Measurements from ENCODE around the gene LCA5.
A peak's percentile ranks its signal among the peaks of the same experiment; 100 is the strongest.
"Not testable (repeated sequence)": the region's sequence is repeated elsewhere in the genome, so short reads cannot be mapped to it uniquely, and the experiment has no call there.

Gene LCA5

GRCh38 chr6:79538106-79538971 lies 1.1 kb upstream of the LCA5 start:
- peak overlapping the region; percentile 88 for H3K4me3 ChIP-seq (ENCODE audit: low read length)
- TF ChIP-seq, protein P1, sequence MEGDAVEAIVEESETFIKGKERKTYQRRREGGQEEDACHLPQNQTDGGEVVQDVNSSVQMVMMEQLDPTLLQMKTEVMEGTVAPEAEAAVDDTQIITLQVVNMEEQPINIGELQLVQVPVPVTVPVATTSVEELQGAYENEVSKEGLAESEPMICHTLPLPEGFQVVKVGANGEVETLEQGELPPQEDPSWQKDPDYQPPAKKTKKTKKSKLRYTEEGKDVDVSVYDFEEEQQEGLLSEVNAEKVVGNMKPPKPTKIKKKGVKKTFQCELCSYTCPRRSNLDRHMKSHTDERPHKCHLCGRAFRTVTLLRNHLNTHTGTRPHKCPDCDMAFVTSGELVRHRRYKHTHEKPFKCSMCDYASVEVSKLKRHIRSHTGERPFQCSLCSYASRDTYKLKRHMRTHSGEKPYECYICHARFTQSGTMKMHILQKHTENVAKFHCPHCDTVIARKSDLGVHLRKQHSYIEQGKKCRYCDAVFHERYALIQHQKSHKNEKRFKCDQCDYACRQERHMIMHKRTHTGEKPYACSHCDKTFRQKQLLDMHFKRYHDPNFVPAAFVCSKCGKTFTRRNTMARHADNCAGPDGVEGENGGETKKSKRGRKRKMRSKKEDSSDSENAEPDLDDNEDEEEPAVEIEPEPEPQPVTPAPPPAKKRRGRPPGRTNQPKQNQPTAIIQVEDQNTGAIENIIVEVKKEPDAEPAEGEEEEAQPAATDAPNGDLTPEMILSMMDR (conservative IDR thresholded peaks at IDR 0.05; ENCODE audit: low read length) = no peak
- DNase-seq (ENCODE audit: low read depth) = peak; percentile 6

GRCh38 chr6:79536585-79536953 lies 661 bp downstream of the LCA5 start:
- DNase-seq (ENCODE audit: low read depth) = peak; percentile 11
- H3K4me3 ChIP-seq (ENCODE audit: low read length) = peak overlapping the region; percentile 88
- TF ChIP-seq, protein P1 (conservative IDR thresholded peaks at IDR 0.05; ENCODE audit: low read length) = no peak

- not testable (repeated sequence) for DNase-seq (ENCODE audit: low read depth); H3K4me3 ChIP-seq (ENCODE audit: low read length)
Observed at GRCh38 chr6:79529567-79529966, 7.7 kb downstream of the LCA5 start.

- TF ChIP-seq, protein P1 (conservative IDR thresholded peaks at IDR 0.05; ENCODE audit: low read length) = no peak
- no peak for DNase-seq (ENCODE audit: low read depth)
- H3K4me3 ChIP-seq (ENCODE audit: low read length) = no peak overlapping the region
Observed at GRCh38 chr6:79526897-79527296, 10.3 kb downstream of the LCA5 start.

DNA sequence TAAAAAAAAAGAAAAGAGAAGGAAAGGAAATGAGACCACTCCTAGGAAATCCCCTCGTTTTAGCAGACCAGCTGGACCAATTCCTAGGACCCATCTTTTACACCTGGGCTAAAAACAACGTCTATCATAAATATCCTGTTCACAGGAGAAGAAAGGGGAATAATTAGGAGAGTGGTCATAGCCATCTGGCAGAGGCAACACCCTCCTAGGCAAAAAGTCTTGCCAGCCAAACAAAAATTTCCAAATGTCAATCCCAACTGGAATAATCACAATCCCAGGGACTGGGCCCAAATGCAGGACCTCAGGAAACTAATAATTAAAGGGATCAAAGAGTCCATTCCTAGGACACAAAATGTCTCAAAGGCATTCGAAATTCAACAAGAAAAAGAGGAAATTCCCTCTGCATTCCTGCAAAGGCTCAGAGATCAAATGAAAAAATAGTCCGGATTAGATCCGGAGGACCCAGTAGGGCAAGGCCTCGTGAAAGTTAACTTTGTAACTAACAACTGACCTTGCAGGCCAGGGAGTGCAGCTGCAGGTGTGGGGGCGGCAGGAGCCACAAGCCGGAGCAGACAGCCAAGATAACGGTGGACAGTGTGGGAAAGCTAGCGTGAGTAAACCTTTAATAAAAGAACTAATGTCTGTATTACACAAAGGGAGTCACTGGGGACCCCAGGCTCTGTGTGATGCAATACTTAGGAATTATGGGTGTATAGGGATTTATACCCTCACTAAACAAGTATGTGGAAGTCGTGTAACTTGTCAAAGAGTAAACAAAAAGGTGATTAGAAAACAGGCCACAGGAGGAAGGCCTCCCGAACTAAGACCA lies 11.7 kb downstream of the LCA5 start:
- H3K4me3 ChIP-seq (ENCODE audit: low read length) = no peak overlapping the region
- TF ChIP-seq, protein P1 (conservative IDR thresholded peaks at IDR 0.05; ENCODE audit: low read length) = no peak
- no peak for DNase-seq (ENCODE audit: low read depth)

DNA sequence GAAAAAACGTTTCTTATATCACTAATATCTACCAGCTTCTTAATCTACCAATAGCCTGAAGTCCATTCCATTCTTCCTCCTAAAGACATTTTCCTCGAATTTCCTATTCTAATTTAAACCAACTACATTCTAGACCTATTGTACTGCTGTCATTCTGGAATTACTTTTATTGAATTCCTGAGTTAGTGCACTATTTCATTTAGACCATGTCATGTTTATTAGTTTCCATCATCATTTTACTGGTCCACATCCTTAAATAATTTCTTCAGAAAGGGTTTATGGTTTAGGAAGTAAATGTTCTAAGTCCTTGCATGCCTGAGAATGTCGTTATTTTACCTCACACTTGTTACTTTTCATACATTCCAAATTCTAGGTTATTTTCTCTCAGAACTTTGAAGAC lies 13.2 kb downstream of the LCA5 start:
- DNase-seq (ENCODE audit: low read depth) = no peak
- no peak overlapping the region for H3K4me3 ChIP-seq (ENCODE audit: low read length)
- TF ChIP-seq, protein P1 (conservative IDR thresholded peaks at IDR 0.05; ENCODE audit: low read length) = no peak

- TF ChIP-seq, protein P1 (conservative IDR thresholded peaks at IDR 0.05; ENCODE audit: low read length) = no peak
- no peak for DNase-seq (ENCODE audit: low read depth)
- no peak overlapping the region for H3K4me3 ChIP-seq (ENCODE audit: low read length)
Observed at GRCh38 chr6:79522609-79523008, 14.6 kb downstream of the LCA5 start.

Data from AG10803 (cell line).